Measurements from ENCODE around the gene RNF224. TPM values are rescaled to one million over a fixed set of nuclear protein-coding genes. Genes with fewer than 3 reads are reported as not detected.

The RNF224 gene
- total and polyA plus RNA-seq, 9 donors: 0.68 to 7.4 (median 2.6) TPM; not detected in 1

GRCh38 chr9:137192448-137192780 is 34.9 kb upstream of the RNF224 start:
- Histone ChIP-seq H3K27ac (ENCODE audit: low read length) (no peak overlapping the region), H3K4me1 (ENCODE audit: control insufficient read depth, insufficient read depth, low read length) (peaks cover 46% of the 10 kb centered on the region), H3K4me3 (ENCODE audit: low read length) (no peak overlapping the region), H3K9me3 (replicated peaks; ENCODE audit: control insufficient read depth, low read depth, low read length) (no peaks in the 10 kb centered on the region), H3K36me3 (ENCODE audit: control insufficient read depth, insufficient read depth, low read length) (peaks cover 33% of the 10 kb centered on the region), H3K27me3 (ENCODE audit: control insufficient read depth, insufficient read depth, low read length) (no peaks in the 10 kb centered on the region)
- DNase-seq: no peak
- WGBS (ENCODE audit: insufficient coverage): 83% methylated on average over 6 of the region's 10 CpGs

DNA sequence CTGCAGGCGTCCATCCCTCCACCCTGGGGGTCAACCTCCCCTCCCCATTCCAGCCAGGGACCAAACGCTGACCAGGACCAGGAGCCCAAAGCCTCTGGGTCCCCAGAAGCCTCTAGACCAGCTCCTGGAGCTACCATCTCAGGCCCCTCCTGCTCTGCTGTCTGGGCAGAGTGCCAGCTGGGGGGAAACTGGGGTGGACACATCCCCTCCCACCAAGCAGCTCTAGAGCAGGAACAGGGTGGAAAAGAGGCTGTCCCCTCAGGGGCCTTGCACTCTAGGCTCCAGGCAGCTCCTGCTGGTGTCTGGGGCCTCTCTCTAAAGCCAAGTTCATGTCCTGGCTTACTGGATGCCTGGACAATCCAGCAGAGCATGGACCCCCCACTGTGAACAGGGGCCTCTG is 34.4 kb upstream of the RNF224 start:
- H3K27me3 ChIP-seq (ENCODE audit: control insufficient read depth, insufficient read depth, low read length): no peaks in the 10 kb centered on the region
- no peak overlapping the region for H3K27ac ChIP-seq (ENCODE audit: low read length)
- H3K9me3 ChIP-seq (replicated peaks; ENCODE audit: control insufficient read depth, low read depth, low read length): no peaks in the 10 kb centered on the region
- H3K36me3 ChIP-seq (ENCODE audit: control insufficient read depth, insufficient read depth, low read length): peaks cover 33% of the 10 kb centered on the region
- no CpG with 5 or more reads among the region's 2 CpGs for WGBS (ENCODE audit: insufficient coverage)
- H3K4me1 ChIP-seq (ENCODE audit: control insufficient read depth, insufficient read depth, low read length): peaks cover 46% of the 10 kb centered on the region
- no peak overlapping the region for H3K4me3 ChIP-seq (ENCODE audit: low read length)
- no peak for DNase-seq

- Histone ChIP-seq H3K27ac (ENCODE audit: low read length) (no peak overlapping the region), H3K4me3 (ENCODE audit: low read length) (no peak overlapping the region), H3K36me3 (ENCODE audit: control insufficient read depth, insufficient read depth, low read length) (peaks cover 33% of the 10 kb centered on the region), H3K27me3 (ENCODE audit: control insufficient read depth, insufficient read depth, low read length) (no peaks in the 10 kb centered on the region), H3K9me3 (replicated peaks; ENCODE audit: control insufficient read depth, low read depth, low read length) (no peaks in the 10 kb centered on the region), H3K4me1 (ENCODE audit: control insufficient read depth, insufficient read depth, low read length) (peaks cover 52% of the 10 kb centered on the region)
- 74% methylated on average over 11 of the region's 14 CpGs for WGBS (ENCODE audit: insufficient coverage)
- no peak for DNase-seq
These were observed 33.5 kb upstream of the RNF224 start for GRCh38 chr9:137193771-137194170.

DNA sequence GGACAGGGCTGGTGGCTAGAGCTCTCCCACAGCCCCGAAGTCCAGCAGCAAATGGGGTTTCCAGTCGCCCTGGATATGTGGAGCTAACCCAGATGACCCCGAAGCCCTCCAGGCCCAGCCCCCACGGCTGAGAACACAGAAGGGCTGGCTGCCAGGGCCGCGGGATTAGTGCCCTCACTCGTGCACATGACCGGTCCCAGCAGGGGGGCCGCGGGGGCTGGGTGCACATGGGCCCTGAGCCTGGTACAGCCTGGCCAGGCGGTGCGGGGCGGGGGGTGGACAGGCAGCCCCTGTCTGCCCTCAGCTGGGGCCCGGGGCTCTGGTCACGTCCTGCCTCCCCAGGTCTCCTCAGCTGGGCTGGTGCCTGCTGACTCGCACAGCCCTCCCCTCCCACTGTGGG is 32.9 kb upstream of the RNF224 start:
- no peak overlapping the region for H3K27ac ChIP-seq (ENCODE audit: low read length)
- no peaks in the 10 kb centered on the region for H3K27me3 ChIP-seq (ENCODE audit: control insufficient read depth, insufficient read depth, low read length)
- H3K9me3 ChIP-seq (replicated peaks; ENCODE audit: control insufficient read depth, low read depth, low read length): no peaks in the 10 kb centered on the region
- peaks cover 54% of the 10 kb centered on the region for H3K4me1 ChIP-seq (ENCODE audit: control insufficient read depth, insufficient read depth, low read length)
- no peak for DNase-seq
- no peak overlapping the region for H3K4me3 ChIP-seq (ENCODE audit: low read length)
- peaks cover 33% of the 10 kb centered on the region for H3K36me3 ChIP-seq (ENCODE audit: control insufficient read depth, insufficient read depth, low read length)
- 62% methylated on average over 16 of the region's 16 CpGs for WGBS (ENCODE audit: insufficient coverage)

DNA sequence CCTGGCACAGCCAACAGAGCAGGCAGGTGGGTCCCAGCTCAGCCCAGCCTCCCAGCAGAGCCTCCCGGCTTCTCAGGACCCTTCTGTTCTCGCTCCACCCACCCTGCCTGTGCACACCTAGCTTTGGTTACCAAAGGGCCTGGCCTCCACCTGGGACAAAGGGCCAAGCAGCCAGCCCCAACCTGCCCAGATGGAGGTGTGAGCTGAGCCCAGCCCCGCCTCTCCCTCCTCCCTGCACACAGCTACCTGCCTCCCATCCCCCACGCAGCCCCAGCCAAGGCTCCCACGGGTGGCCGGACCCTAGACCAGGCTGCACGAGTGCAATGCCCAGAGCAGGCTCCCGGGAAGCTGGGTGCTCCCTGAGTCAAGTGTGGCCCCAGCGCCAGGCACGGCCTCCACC is 32.4 kb upstream of the RNF224 start:
- 77% methylated on average over 6 of the region's 10 CpGs for WGBS (ENCODE audit: insufficient coverage)
- H3K27ac ChIP-seq (ENCODE audit: low read length): no peak overlapping the region
- no peaks in the 10 kb centered on the region for H3K27me3 ChIP-seq (ENCODE audit: control insufficient read depth, insufficient read depth, low read length)
- H3K9me3 ChIP-seq (replicated peaks; ENCODE audit: control insufficient read depth, low read depth, low read length): no peaks in the 10 kb centered on the region
- no peak overlapping the region for H3K4me3 ChIP-seq (ENCODE audit: low read length)
- no peak for DNase-seq
- H3K36me3 ChIP-seq (ENCODE audit: control insufficient read depth, insufficient read depth, low read length): peaks cover 30% of the 10 kb centered on the region
- H3K4me1 ChIP-seq (ENCODE audit: control insufficient read depth, insufficient read depth, low read length): peaks cover 52% of the 10 kb centered on the region

GRCh38 chr9:137195525-137196220 is 31.6 kb upstream of the RNF224 start:
- Histone ChIP-seq H3K27me3 (ENCODE audit: control insufficient read depth, insufficient read depth, low read length) (no peaks in the 10 kb centered on the region), H3K4me3 (ENCODE audit: low read length) (no peak overlapping the region), H3K4me1 (ENCODE audit: control insufficient read depth, insufficient read depth, low read length) (peaks cover 44% of the 10 kb centered on the region), H3K36me3 (ENCODE audit: control insufficient read depth, insufficient read depth, low read length) (peaks cover 22% of the 10 kb centered on the region), H3K9me3 (replicated peaks; ENCODE audit: control insufficient read depth, low read depth, low read length) (no peaks in the 10 kb centered on the region), H3K27ac (ENCODE audit: low read length) (no peak overlapping the region)
- 78% methylated on average over 21 of the region's 21 CpGs for WGBS (ENCODE audit: insufficient coverage)
- no peak for DNase-seq

DNA sequence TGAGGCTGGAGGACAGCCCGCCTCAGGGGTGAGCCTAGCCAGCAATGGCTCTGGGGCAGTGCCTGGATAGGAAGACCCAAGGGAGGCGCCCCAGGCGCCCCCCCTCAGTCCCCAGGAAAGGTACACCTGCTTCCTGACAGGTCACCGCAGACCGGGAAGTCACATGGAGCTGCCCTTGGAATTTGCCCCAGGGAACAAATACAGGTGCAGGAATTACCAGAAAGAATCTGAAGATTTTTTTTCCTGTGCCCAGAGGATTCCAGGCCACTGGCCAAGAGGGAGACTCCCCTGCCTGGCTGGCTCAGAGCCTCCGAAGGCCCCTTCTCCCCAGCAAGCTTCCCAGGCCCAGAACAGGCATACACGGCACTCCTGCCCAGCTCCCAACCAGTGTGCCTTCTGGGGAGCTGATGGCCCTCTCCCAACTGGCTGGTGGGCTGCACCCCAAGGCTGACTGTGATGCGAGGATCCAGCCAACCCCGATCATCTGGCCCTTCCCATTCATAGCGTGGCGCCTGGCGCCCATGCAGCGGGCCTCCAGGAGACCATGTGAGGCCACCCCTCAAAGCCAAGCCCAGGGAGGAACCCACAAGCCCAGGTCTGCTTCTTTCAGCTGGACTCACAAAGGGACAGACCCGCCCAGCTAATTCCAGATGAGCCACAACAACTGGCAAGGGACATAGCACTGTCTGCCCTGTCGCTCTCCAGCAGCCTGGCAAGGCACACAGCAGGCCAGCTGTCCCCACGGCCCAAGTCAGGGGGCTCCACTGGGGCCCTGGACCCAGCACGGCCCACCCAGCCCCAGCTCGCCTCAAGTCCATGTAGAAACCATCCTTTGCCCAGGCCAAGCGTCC is 29.0 kb upstream of the RNF224 start:
- no peaks in the 10 kb centered on the region for H3K9me3 ChIP-seq (replicated peaks; ENCODE audit: control insufficient read depth, low read depth, low read length)
- WGBS (ENCODE audit: insufficient coverage): 75% methylated on average over 15 of the region's 19 CpGs
- H3K27me3 ChIP-seq (ENCODE audit: control insufficient read depth, insufficient read depth, low read length): no peaks in the 10 kb centered on the region
- H3K4me3 ChIP-seq (ENCODE audit: low read length): no peak overlapping the region
- H3K36me3 ChIP-seq (ENCODE audit: control insufficient read depth, insufficient read depth, low read length): no peaks in the 10 kb centered on the region
- peaks cover 48% of the 10 kb centered on the region for H3K4me1 ChIP-seq (ENCODE audit: control insufficient read depth, insufficient read depth, low read length)
- no peak overlapping the region for H3K27ac ChIP-seq (ENCODE audit: low read length)
- DNase-seq: no peak

DNA sequence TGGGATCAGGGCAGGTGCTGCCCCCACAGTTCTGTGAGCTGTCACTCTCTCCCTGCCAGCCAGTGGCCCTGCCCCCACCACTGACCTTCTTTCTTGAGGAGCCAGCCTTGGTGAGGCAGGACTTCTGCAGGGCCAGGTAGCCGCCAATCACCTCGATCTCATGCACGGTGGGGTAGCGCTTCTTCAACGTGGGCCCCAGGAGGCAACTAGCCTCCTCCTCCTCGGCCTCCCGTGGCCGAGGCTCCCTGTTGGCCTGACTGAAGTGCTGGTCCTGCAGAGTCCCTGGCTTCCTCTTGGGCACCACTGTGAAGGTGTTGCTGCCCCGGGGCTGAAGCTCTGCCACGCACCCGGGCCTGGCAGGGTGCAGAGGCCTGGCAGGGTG is 28.4 kb upstream of the RNF224 start:
- H3K27me3 ChIP-seq (ENCODE audit: control insufficient read depth, insufficient read depth, low read length): no peaks in the 10 kb centered on the region
- H3K36me3 ChIP-seq (ENCODE audit: control insufficient read depth, insufficient read depth, low read length): peaks cover under 1% of the 10 kb centered on the region
- H3K27ac ChIP-seq (ENCODE audit: low read length): no peak overlapping the region
- 71% methylated on average over 10 of the region's 11 CpGs for WGBS (ENCODE audit: insufficient coverage)
- H3K4me3 ChIP-seq (ENCODE audit: low read length): no peak overlapping the region
- no peaks in the 10 kb centered on the region for H3K9me3 ChIP-seq (replicated peaks; ENCODE audit: control insufficient read depth, low read depth, low read length)
- H3K4me1 ChIP-seq (ENCODE audit: control insufficient read depth, insufficient read depth, low read length): peaks cover 53% of the 10 kb centered on the region
- DNase-seq: no peak

DNA sequence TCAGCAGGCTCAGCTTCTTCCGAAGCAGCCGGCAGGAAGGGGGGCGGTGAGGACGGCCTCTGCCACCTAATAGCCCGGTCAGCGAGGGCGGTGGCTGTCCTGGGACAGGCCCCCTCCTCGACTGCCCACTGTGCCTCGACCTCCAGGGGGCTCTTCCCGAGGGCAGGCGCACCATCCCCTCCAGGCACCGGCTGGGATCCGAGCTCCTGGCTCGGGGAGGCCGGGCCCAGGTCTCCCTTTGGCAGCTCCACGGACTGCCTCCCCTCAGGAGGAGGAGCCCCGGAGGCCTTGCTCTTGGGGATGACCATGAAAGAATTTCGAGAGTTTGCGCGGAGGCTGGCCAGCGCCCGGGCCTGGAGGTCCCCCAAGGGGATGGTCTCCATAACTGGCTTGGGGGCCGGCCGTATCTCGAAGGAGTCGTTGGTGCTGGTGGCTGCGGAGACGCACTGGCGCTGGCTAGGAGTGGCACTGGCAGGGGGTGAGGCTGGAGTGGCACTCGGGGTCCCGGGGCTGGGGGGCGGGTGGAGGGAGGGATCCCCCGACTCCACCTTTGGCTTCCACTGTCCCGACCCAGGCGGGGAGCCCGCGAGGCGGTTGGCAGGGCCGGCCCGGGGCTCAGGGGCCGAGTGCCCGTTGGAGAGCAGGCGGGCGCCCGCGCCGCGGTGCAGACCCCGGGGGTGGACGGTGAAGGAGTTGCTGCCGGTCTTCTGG is 27.7 kb upstream of the RNF224 start:
- Histone ChIP-seq H3K36me3 (ENCODE audit: control insufficient read depth, insufficient read depth, low read length) (peaks cover 3% of the 10 kb centered on the region), H3K27me3 (ENCODE audit: control insufficient read depth, insufficient read depth, low read length) (no peaks in the 10 kb centered on the region), H3K4me1 (ENCODE audit: control insufficient read depth, insufficient read depth, low read length) (peaks cover 55% of the 10 kb centered on the region), H3K27ac (ENCODE audit: low read length) (no peak overlapping the region), H3K4me3 (ENCODE audit: low read length) (peak overlapping the region; percentile 29), H3K9me3 (replicated peaks; ENCODE audit: control insufficient read depth, low read depth, low read length) (no peaks in the 10 kb centered on the region)
- WGBS (ENCODE audit: insufficient coverage): 6% methylated on average over 48 of the region's 51 CpGs
- no peak for DNase-seq
